GM23338 (cell line): ENCODE measurements around the gene TUBA3D. TPM values are rescaled to one million over a fixed set of nuclear protein-coding genes. Genes with fewer than 3 reads are reported as not detected.

ENCODE experiments used
- ATAC-seq: fragments of 200-7000 bp; cut with Tn5 transposase; 3 replicates; pipeline ENCODE4 v1.9.1; 2020
- DNase-seq: peaks from one replicate; pipeline ENCODE4 v3.0.0-alpha.2; 2015; ENCODE audit warnings: low spot score
- H2AFZ ChIP-seq: fragments of 200-600 bp; sonication (generic); 2 replicates; pipeline ENCODE4 v1.8.0; 2016; ENCODE audit warnings: antibody characterized with exemption, mild to moderate bottlenecking, moderate library complexity
- H3F3A ChIP-seq: fragments of 200-600 bp; sonication (generic); replicated peaks from 2 replicates; pipeline ENCODE4 v1.8.0; 2017; ENCODE audit warnings: antibody characterized with exemption, mixed run types, low read depth
- H3K27ac ChIP-seq: fragments of 200-600 bp; sonication (generic); 2 replicates; pipeline ENCODE4 v1.6.1; 2016; ENCODE audit warnings: low read depth
- H3K27me3 ChIP-seq: fragments of 200-600 bp; sonication (generic); 2 replicates; pipeline ENCODE4 v1.8.0; 2016; ENCODE audit warnings: mild to moderate bottlenecking, mixed run types, moderate library complexity; ENCODE audit not compliant: insufficient read depth
- H3K36me3 ChIP-seq: fragments of 200-600 bp; sonication (generic); 2 replicates; pipeline ENCODE4 v1.8.0; 2016; ENCODE audit warnings: mild to moderate bottlenecking; ENCODE audit not compliant: insufficient read depth
- H3K4me1 ChIP-seq: fragments of 200-600 bp; sonication (generic); 2 replicates; pipeline ENCODE4 v1.8.0; 2016; ENCODE audit warnings: mild to moderate bottlenecking, moderate library complexity; ENCODE audit not compliant: insufficient read depth
- H3K4me2 ChIP-seq: fragments of 200-600 bp; sonication (generic); 2 replicates; pipeline ENCODE4 v1.7.1; 2017; ENCODE audit warnings: mixed run types
- H3K4me3 ChIP-seq: fragments of 200-600 bp; sonication (generic); 2 replicates; pipeline ENCODE4 v1.6.1; 2016; ENCODE audit warnings: mixed run types
- H3K79me2 ChIP-seq: fragments of 200-600 bp; sonication (generic); replicated peaks from 2 replicates; pipeline ENCODE4 v1.8.0; 2017; ENCODE audit warnings: mild to moderate bottlenecking; ENCODE audit not compliant: insufficient read depth
- H3K9me2 ChIP-seq: fragments of 200-600 bp; sonication (generic); 2 replicates; pipeline ENCODE4 v1.8.0; 2017; ENCODE audit not compliant: insufficient read depth
- H4K20me1 ChIP-seq: fragments of 200-600 bp; sonication (generic); replicated peaks from 2 replicates; pipeline ENCODE4 v1.8.0; 2017; ENCODE audit warnings: mild to moderate bottlenecking; ENCODE audit not compliant: insufficient read depth
- H3K27ac Mint-ChIP-seq: 2 replicates; pipeline ENCODE4 v1.8.0; 2020; ENCODE audit warnings: inconsistent platforms, mild to moderate bottlenecking, moderate library complexity, mixed read lengths
- H3K27me3 Mint-ChIP-seq: 3 replicates; pipeline ENCODE4 v1.8.0; 2022; ENCODE audit warnings: low read depth, mild to moderate bottlenecking, moderate library complexity, mixed read lengths, inconsistent platforms; ENCODE audit not compliant: insufficient read depth, poor library complexity
- H3K36me3 Mint-ChIP-seq: 3 replicates; pipeline ENCODE4 v1.8.0; 2021; ENCODE audit warnings: low read depth, mild to moderate bottlenecking, inconsistent platforms, moderate library complexity, mixed read lengths
- H3K4me1 Mint-ChIP-seq: 3 replicates; pipeline ENCODE4 v1.8.0; 2020; ENCODE audit warnings: mild to moderate bottlenecking, inconsistent platforms, mixed read lengths
- H3K4me3 Mint-ChIP-seq: 3 replicates; pipeline ENCODE4 v1.8.0; 2021; ENCODE audit warnings: moderate library complexity, mild to moderate bottlenecking, inconsistent platforms, mixed read lengths
- H3K9me3 Mint-ChIP-seq: 3 replicates; pipeline ENCODE4 v1.8.0; 2020; ENCODE audit warnings: moderate library complexity, mild to moderate bottlenecking, inconsistent platforms, mixed read lengths
- CREB1 ChIP-seq: fragments of 250-450 bp; sonication (Bioruptor Pico); IDR thresholded peaks from 2 replicates; pipeline ENCODE4 v1.5.0; 2020; ENCODE audit warnings: low read depth, mild to moderate bottlenecking, moderate library complexity
- EZH2 ChIP-seq: fragments of 200-600 bp; sonication (generic); IDR thresholded peaks from one replicate; pipeline ENCODE4 v1.8.0; 2017; ENCODE audit warnings: antibody characterized with exemption, mild to moderate bottlenecking, low read depth; ENCODE audit not compliant: unreplicated experiment
- EZH2phosphoT487 ChIP-seq: fragments of 200-600 bp; sonication (generic); IDR thresholded peaks from one replicate; pipeline ENCODE4 v1.8.1; 2018; ENCODE audit warnings: antibody characterized with exemption; ENCODE audit not compliant: unreplicated experiment
- JUNB ChIP-seq: IDR thresholded peaks from one replicate; pipeline ENCODE4 v1.6.1; 2016; ENCODE audit warnings: antibody characterized with exemption; ENCODE audit not compliant: unreplicated experiment
- NANOG ChIP-seq: IDR thresholded peaks from 2 replicates; pipeline ENCODE4 v1.6.1; 2016; ENCODE audit warnings: antibody characterized with exemption, borderline replicate concordance
- STAT1 ChIP-seq: IDR thresholded peaks from one replicate; pipeline ENCODE4 v1.6.1; 2016; ENCODE audit warnings: antibody characterized with exemption; ENCODE audit not compliant: unreplicated experiment
- ZNF114 ChIP-seq: fragments of 250-450 bp; sonication (Bioruptor Pico); IDR thresholded peaks from 2 replicates; pipeline ENCODE4 v1.5.0; 2020; ENCODE audit warnings: mild to moderate bottlenecking, moderate library complexity
- ZNF331 ChIP-seq: fragments of 250-450 bp; sonication (Bioruptor Pico); IDR thresholded peaks from 2 replicates; pipeline ENCODE4 v1.5.0; 2020; ENCODE audit warnings: low read depth, mild to moderate bottlenecking, moderate library complexity
- polyA plus RNA-seq: library from polyadenylated mRNA; unstranded; fragments of >200 nt; fragmentation: Nextera tagmentation; extraction: Ambion mirVana; gene quantifications from 2 replicates; pipeline ENCODE4 v1.2.1, GENCODE V29; 2016
- total RNA-seq: library from RNA; depleted of rRNA; stranded (reverse); fragments of >200 nt; shearing (Covaris generic); gene quantifications from 2 replicates; pipeline ENCODE4 v1.2.3, GENCODE V29; 2014
- TF ChIP-seq, protein P1 (sequence below): fragments of 250-450 bp; sonication (Bioruptor Pico); IDR thresholded peaks from 2 replicates; pipeline ENCODE4 v1.5.0; 2020; ENCODE audit warnings: mild to moderate bottlenecking, moderate library complexity
- TF ChIP-seq, protein P2 (sequence below): IDR thresholded peaks from 2 replicates; pipeline ENCODE4 v1.6.1; 2016; ENCODE audit warnings: antibody characterized with exemption
- TF ChIP-seq, protein P3 (sequence below): IDR thresholded peaks from one replicate; pipeline ENCODE4 v1.6.1; 2018; ENCODE audit warnings: antibody characterized with exemption; ENCODE audit not compliant: unreplicated experiment

The TUBA3D gene
- total and polyA plus RNA-seq, 2 experiments from 2014 or later: 0.27 TPM; not detected in 1

DNA sequence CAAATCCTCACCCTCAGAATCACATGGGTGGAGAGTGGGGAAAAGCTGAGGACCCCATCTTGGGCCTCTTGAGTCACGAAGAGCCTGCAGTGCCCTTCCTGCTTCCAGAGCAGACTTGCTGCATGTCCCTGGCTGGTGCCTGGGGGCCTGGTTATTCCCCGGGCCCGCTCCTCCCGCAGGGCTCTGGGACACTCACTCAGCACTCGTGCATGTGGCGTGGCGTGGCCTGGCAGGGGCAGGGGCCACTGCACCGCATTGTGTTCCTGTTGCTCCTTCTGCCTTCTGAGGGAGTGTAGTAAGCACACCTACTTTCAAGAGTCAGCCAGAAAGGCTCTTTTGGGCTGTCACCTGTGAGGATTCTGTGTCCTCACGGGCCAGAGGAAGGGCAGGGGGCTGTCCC lies 33.7 kb downstream of the TUBA3D start:
- DNase-seq: no peak
- H3K4me1 Mint-ChIP-seq: no peaks in the 10 kb centered on the region; the same call in 2 of the 3 replicates
- H3K4me3 ChIP-seq: no peak overlapping the region
- no peaks in the 10 kb centered on the region for H3K9me2 ChIP-seq
- H2AFZ ChIP-seq: no peak overlapping the region
- H3K36me3 ChIP-seq: no peaks in the 10 kb centered on the region
- ATAC-seq: no peak
- H3K27ac Mint-ChIP-seq: no peak overlapping the region
- no peaks in the 10 kb centered on the region for H4K20me1 ChIP-seq
- peaks cover 54% of the 10 kb centered on the region for H3K36me3 Mint-ChIP-seq
- no peaks in the 10 kb centered on the region for H3K9me3 Mint-ChIP-seq
- no peaks in the 10 kb centered on the region for H3K27me3 ChIP-seq
- H3K4me3 Mint-ChIP-seq: no peak overlapping the region
- peaks cover 10% of the 10 kb centered on the region for H3K27me3 Mint-ChIP-seq
- H3K79me2 ChIP-seq: no peaks in the 10 kb centered on the region
- H3K4me2 ChIP-seq: no peak overlapping the region
- H3K4me1 ChIP-seq: no peaks in the 10 kb centered on the region
- no peaks in the 10 kb centered on the region for H3F3A ChIP-seq
- no peak overlapping the region for H3K27ac ChIP-seq
- TF ChIP-seq ZNF114: no peak
- no peak for TF ChIP-seq ZNF331 (CRISPR knock-in tag)
- TF ChIP-seq, protein P1, sequence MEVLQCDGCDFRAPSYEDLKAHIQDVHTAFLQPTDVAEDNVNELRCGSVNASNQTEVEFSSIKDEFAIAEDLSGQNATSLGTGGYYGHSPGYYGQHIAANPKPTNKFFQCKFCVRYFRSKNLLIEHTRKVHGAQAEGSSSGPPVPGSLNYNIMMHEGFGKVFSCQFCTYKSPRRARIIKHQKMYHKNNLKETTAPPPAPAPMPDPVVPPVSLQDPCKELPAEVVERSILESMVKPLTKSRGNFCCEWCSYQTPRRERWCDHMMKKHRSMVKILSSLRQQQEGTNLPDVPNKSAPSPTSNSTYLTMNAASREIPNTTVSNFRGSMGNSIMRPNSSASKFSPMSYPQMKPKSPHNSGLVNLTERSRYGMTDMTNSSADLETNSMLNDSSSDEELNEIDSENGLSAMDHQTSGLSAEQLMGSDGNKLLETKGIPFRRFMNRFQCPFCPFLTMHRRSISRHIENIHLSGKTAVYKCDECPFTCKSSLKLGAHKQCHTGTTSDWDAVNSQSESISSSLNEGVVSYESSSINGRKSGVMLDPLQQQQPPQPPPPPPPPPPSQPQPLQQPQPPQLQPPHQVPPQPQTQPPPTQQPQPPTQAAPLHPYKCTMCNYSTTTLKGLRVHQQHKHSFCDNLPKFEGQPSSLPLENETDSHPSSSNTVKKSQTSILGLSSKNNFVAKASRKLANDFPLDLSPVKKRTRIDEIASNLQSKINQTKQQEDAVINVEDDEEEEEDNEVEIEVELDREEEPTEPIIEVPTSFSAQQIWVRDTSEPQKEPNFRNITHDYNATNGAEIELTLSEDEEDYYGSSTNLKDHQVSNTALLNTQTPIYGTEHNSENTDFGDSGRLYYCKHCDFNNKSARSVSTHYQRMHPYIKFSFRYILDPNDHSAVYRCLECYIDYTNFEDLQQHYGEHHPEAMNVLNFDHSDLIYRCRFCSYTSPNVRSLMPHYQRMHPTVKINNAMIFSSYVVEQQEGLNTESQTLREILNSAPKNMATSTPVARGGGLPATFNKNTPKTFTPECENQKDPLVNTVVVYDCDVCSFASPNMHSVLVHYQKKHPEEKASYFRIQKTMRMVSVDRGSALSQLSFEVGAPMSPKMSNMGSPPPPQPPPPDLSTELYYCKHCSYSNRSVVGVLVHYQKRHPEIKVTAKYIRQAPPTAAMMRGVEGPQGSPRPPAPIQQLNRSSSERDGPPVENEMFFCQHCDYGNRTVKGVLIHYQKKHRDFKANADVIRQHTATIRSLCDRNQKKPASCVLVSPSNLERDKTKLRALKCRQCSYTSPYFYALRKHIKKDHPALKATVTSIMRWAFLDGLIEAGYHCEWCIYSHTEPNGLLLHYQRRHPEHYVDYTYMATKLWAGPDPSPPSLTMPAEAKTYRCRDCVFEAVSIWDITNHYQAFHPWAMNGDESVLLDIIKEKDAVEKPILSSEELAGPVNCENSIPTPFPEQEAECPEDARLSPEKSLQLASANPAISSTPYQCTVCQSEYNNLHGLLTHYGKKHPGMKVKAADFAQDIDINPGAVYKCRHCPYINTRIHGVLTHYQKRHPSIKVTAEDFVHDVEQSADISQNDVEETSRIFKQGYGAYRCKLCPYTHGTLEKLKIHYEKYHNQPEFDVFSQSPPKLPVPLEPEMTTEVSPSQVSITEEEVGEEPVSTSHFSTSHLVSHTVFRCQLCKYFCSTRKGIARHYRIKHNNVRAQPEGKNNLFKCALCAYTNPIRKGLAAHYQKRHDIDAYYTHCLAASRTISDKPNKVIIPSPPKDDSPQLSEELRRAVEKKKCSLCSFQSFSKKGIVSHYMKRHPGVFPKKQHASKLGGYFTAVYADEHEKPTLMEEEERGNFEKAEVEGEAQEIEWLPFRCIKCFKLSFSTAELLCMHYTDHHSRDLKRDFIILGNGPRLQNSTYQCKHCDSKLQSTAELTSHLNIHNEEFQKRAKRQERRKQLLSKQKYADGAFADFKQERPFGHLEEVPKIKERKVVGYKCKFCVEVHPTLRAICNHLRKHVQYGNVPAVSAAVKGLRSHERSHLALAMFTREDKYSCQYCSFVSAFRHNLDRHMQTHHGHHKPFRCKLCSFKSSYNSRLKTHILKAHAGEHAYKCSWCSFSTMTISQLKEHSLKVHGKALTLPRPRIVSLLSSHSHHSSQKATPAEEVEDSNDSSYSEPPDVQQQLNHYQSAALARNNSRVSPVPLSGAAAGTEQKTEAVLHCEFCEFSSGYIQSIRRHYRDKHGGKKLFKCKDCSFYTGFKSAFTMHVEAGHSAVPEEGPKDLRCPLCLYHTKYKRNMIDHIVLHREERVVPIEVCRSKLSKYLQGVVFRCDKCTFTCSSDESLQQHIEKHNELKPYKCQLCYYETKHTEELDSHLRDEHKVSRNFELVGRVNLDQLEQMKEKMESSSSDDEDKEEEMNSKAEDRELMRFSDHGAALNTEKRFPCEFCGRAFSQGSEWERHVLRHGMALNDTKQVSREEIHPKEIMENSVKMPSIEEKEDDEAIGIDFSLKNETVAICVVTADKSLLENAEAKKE (CRISPR knock-in tag): no peak
- no peak for TF ChIP-seq NANOG
- no peak for TF ChIP-seq STAT1
- TF ChIP-seq, protein P2, sequence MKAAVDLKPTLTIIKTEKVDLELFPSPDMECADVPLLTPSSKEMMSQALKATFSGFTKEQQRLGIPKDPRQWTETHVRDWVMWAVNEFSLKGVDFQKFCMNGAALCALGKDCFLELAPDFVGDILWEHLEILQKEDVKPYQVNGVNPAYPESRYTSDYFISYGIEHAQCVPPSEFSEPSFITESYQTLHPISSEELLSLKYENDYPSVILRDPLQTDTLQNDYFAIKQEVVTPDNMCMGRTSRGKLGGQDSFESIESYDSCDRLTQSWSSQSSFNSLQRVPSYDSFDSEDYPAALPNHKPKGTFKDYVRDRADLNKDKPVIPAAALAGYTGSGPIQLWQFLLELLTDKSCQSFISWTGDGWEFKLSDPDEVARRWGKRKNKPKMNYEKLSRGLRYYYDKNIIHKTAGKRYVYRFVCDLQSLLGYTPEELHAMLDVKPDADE: no peak
- TF ChIP-seq, protein P3, sequence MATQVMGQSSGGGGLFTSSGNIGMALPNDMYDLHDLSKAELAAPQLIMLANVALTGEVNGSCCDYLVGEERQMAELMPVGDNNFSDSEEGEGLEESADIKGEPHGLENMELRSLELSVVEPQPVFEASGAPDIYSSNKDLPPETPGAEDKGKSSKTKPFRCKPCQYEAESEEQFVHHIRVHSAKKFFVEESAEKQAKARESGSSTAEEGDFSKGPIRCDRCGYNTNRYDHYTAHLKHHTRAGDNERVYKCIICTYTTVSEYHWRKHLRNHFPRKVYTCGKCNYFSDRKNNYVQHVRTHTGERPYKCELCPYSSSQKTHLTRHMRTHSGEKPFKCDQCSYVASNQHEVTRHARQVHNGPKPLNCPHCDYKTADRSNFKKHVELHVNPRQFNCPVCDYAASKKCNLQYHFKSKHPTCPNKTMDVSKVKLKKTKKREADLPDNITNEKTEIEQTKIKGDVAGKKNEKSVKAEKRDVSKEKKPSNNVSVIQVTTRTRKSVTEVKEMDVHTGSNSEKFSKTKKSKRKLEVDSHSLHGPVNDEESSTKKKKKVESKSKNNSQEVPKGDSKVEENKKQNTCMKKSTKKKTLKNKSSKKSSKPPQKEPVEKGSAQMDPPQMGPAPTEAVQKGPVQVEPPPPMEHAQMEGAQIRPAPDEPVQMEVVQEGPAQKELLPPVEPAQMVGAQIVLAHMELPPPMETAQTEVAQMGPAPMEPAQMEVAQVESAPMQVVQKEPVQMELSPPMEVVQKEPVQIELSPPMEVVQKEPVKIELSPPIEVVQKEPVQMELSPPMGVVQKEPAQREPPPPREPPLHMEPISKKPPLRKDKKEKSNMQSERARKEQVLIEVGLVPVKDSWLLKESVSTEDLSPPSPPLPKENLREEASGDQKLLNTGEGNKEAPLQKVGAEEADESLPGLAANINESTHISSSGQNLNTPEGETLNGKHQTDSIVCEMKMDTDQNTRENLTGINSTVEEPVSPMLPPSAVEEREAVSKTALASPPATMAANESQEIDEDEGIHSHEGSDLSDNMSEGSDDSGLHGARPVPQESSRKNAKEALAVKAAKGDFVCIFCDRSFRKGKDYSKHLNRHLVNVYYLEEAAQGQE: no peak
- TF ChIP-seq EZH2phosphoT487: no peak
- no peak for TF ChIP-seq EZH2
- TF ChIP-seq JUNB: no peak
- no peak for TF ChIP-seq CREB1 (CRISPR knock-in tag)
